Breast epithelium (tissue), 4 donors: ENCODE results near the gene ATAD1. TPM values are rescaled to one million over a fixed set of nuclear protein-coding genes. Genes with fewer than 3 reads are reported as not detected.
"Not testable (repeated sequence)": the region's sequence is repeated elsewhere in the genome, so short reads cannot be mapped to it uniquely, and the experiment has no call there.

Source experiments
- DNase-seq, 2 donors: peaks; one replicate each; pipeline ENCODE4 v3.0.0-alpha.2; 2019; ENCODE audit warnings: low spot score in 2 of 2
- H3K27ac ChIP-seq, 2 donors: fragments of 200-600 bp; sonication (generic) in 1 of 2; one replicate each; pipeline ENCODE4 v1.5.1; 2016 to 2019; ENCODE audit warnings: mild to moderate bottlenecking in 1 of 2
- H3K27me3 ChIP-seq, 2 donors: fragments of 200-600 bp; sonication (generic) in 1 of 2; one replicate each; pipeline versions ENCODE4 v1.5.1 to v1.6.0; 2017 to 2019; ENCODE audit warnings: control low read depth in 1 of 2, mild to moderate bottlenecking in 1 of 2
- H3K36me3 ChIP-seq: fragments of 200-600 bp; one replicate; pipeline ENCODE4 v1.5.1; 2019
- H3K4me1 ChIP-seq, 2 donors: fragments of 200-600 bp; sonication (generic); one replicate each; pipeline ENCODE4 v1.5.1; 2016 to 2019; ENCODE audit warnings: control low read depth in 1 of 2
- H3K4me3 ChIP-seq, 3 donors: fragments of 200-600 bp; sonication (generic); 1 replicate in 2 of 3; 2 replicates in 1 of 3; pipeline ENCODE4 v1.5.1; 2016 to 2019; ENCODE audit warnings: mild to moderate bottlenecking in 3 of 3, moderate library complexity in 2 of 3
- H3K9me3 ChIP-seq, 2 donors: fragments of 200-600 bp; sonication (generic) in 1 of 2; one replicate each; pipeline ENCODE4 v1.5.1; 2016 to 2019; ENCODE audit warnings: control low read depth in 1 of 2
- POLR2A ChIP-seq: fragments of 450-650 bp; IDR thresholded peaks from one replicate; pipeline ENCODE4 v1.6.1; 2016; ENCODE audit warnings: antibody characterized with exemption, mild to moderate bottlenecking, moderate library complexity
- POLR2AphosphoS5 ChIP-seq, 3 donors: sonication (generic); formaldehyde crosslinking; IDR thresholded peaks; one replicate each; pipeline ENCODE4 v1.6.1; 2017; ENCODE audit warnings: antibody characterized with exemption in 3 of 3
- intact Hi-C: fragments of 100-400 bp; cut with DNase I; formaldehyde crosslinking; loops from one replicate; pipeline ENCODE4 v1.15.1; 2023; ENCODE audit warnings: low total_unique reads
- total RNA-seq, 3 donors: library from RNA; depleted of rRNA; stranded (reverse); fragments of >200 nt; gene quantifications; one replicate each; pipeline ENCODE4 v1.1.0, GENCODE V29; 2016
- TF ChIP-seq, protein P1 (sequence below), 3 donors: fragments of 450-650 bp; IDR thresholded peaks; one replicate each; pipeline ENCODE4 v1.5.1; 2016 to 2017; ENCODE audit warnings: antibody characterized with exemption in 3 of 3, mild to moderate bottlenecking in 3 of 3, moderate library complexity in 3 of 3

ATAD1 gene
- total RNA-seq, 3 donors from 2014 or later = 40.6 to 49.6 (median 41.0) TPM

GRCh38 chr10:87861566-87861952 lies 43.5 kb upstream of the ATAD1 start:
- Histone ChIP-seq H3K27me3 (no peaks in the 10 kb centered on the region), H3K36me3 (no peaks in the 10 kb centered on the region), H3K27ac (peak overlapping the region; percentile 95 to 98), H3K4me1 (peaks cover 0 to 12% of the 10 kb centered on the region in 2 donors), H3K4me3 (peak overlapping the region; percentile 72 to 91 (median 73)), H3K9me3 (no peaks in the 10 kb centered on the region)
- intact Hi-C loops = no loop called here
- DNase-seq = peak; percentile 60 to 67
- TF ChIP-seq, protein P1, sequence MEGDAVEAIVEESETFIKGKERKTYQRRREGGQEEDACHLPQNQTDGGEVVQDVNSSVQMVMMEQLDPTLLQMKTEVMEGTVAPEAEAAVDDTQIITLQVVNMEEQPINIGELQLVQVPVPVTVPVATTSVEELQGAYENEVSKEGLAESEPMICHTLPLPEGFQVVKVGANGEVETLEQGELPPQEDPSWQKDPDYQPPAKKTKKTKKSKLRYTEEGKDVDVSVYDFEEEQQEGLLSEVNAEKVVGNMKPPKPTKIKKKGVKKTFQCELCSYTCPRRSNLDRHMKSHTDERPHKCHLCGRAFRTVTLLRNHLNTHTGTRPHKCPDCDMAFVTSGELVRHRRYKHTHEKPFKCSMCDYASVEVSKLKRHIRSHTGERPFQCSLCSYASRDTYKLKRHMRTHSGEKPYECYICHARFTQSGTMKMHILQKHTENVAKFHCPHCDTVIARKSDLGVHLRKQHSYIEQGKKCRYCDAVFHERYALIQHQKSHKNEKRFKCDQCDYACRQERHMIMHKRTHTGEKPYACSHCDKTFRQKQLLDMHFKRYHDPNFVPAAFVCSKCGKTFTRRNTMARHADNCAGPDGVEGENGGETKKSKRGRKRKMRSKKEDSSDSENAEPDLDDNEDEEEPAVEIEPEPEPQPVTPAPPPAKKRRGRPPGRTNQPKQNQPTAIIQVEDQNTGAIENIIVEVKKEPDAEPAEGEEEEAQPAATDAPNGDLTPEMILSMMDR (IDR thresholded peaks at IDR 0.05) = no peak
- peak in 1 of 3 donors; percentile 3 for TF ChIP-seq POLR2AphosphoS5 (IDR thresholded peaks at IDR 0.05)

DNA sequence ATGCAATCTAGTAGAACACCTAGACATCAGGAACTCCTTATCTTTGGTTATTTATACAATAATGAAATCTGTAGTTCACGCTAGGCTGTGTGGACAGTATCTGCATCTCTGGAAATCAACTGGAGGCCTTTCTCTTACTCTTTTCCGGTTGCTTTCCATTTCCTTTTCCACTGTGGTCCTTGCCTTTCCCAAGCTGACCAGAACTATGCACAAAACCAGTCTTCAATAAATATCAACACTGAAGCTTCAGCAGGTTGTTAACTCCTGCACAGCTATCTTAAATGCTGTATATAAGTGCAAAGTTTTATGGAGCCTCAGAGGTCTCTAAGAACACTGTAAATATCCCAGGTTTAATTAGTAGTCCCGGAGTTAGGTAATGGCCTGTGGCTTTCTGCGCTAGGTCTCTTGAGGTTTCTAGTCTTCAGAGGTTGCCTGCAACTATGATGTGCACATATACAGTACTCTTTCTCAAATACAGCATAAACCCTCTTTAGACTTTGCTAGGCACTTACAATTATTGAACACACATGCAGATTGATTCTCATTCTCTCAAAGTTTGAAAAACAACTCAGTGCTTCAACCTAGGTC lies 42.9 kb upstream of the ATAD1 start:
- Histone ChIP-seq H3K27me3 (no peaks in the 10 kb centered on the region), H3K4me1 (peaks cover 0 to 12% of the 10 kb centered on the region in 2 donors), H3K36me3 (no peaks in the 10 kb centered on the region), H3K4me3 (peak overlapping the region in 2 of 3 donors; percentile 72 to 91), H3K27ac (peak overlapping the region; percentile 95 to 98), H3K9me3 (no peaks in the 10 kb centered on the region)
- no peak for DNase-seq
- TF ChIP-seq, protein P1 (IDR thresholded peaks at IDR 0.05) = no peak
- TF ChIP-seq POLR2A (no peak), POLR2AphosphoS5 (IDR thresholded peaks at IDR 0.05) (no peak)
- intact Hi-C loops = no loop called here

DNA sequence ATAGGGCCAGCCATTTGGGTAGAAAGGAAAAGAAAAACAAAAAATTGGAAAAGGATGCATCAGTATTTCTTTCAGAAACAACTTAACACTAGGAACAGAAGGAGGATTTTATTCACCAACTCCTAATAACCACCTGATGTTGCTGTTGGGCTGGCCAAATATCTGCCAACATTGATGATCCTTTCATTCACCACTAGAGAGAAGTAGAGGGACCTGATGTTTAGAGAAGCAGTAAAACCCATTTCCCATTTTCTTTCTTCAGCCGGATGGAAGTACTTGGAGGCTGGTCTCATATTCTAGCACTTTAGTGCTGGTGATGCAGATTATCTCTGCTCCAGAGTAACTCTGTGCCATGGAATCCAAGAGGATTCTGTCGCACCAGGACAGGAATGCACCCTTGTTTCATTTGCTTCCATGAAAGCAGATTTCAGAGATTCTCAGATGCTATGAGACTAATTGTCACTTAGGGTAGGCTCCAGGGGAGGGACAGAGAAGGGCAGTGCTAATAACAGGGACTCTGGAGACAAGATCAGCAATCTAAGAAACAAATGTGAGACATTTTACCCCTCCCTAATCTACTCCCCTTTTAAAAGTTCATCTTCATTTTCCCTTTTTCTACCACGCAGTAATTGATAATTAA lies 42.2 kb upstream of the ATAD1 start:
- Histone ChIP-seq H3K27me3 (no peaks in the 10 kb centered on the region), H3K36me3 (no peaks in the 10 kb centered on the region), H3K4me1 (peaks cover 0 to 12% of the 10 kb centered on the region in 2 donors), H3K9me3 (no peaks in the 10 kb centered on the region), H3K27ac (peak overlapping the region; percentile 64 to 98), H3K4me3 (no peak overlapping the region)
- intact Hi-C loops = no loop called here
- DNase-seq = no peak
- no peak for TF ChIP-seq POLR2A
- TF ChIP-seq, protein P1 (IDR thresholded peaks at IDR 0.05) = peak; percentile 33 to 50 (median 38)

GRCh38 chr10:87855665-87856064 lies 37.6 kb upstream of the ATAD1 start:
- H3K27me3 ChIP-seq, intact Hi-C loops, H3K9me3 ChIP-seq, H3K4me3 ChIP-seq, H3K36me3 ChIP-seq, H3K4me1 ChIP-seq, H3K27ac ChIP-seq, DNase-seq: not testable (repeated sequence)

- H3K4me3 ChIP-seq, H3K9me3 ChIP-seq, DNase-seq, intact Hi-C loops, H3K36me3 ChIP-seq, H3K27me3 ChIP-seq, H3K27ac ChIP-seq, H3K4me1 ChIP-seq: not testable (repeated sequence)
Measured at GRCh38 chr10:87855247-87855646, 37.2 kb upstream of the ATAD1 start.

DNA sequence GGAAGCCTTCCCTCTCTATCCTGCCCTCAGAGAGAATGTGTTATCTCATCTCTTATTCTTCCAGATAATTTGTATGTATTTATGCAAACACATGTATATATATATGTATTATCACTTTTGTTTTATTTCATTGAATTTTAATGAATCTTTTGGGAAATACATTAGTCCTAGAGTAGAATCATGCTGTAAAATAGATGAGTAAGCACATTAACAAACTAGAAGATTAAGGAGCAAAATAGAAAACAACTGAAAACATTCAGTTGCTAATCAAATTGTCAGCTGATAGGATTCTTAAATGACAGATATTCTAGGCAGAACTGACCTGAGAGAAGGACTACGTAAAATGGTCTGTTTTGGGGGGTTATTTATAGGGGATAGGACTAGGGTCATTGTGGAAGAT lies 34.1 kb upstream of the ATAD1 start:
- H3K27ac ChIP-seq = no peak overlapping the region
- DNase-seq = no peak
- H3K27me3 ChIP-seq = no peaks in the 10 kb centered on the region
- TF ChIP-seq, protein P1 (IDR thresholded peaks at IDR 0.05) = no peak
- no peak for TF ChIP-seq POLR2AphosphoS5 (IDR thresholded peaks at IDR 0.05)
- no peak for TF ChIP-seq POLR2A
- H3K4me1 ChIP-seq = no peaks in the 10 kb centered on the region
- H3K9me3 ChIP-seq = no peaks in the 10 kb centered on the region
- no peak overlapping the region for H3K4me3 ChIP-seq
- H3K36me3 ChIP-seq = no peaks in the 10 kb centered on the region
- intact Hi-C loops = no loop called here
